ENCODE data around the gene SSMEM1.

GRCh38 chr7:130231792-130232191 is 24.1 kb downstream of the SSMEM1 start:
- TF ChIP-seq, protein P1, sequence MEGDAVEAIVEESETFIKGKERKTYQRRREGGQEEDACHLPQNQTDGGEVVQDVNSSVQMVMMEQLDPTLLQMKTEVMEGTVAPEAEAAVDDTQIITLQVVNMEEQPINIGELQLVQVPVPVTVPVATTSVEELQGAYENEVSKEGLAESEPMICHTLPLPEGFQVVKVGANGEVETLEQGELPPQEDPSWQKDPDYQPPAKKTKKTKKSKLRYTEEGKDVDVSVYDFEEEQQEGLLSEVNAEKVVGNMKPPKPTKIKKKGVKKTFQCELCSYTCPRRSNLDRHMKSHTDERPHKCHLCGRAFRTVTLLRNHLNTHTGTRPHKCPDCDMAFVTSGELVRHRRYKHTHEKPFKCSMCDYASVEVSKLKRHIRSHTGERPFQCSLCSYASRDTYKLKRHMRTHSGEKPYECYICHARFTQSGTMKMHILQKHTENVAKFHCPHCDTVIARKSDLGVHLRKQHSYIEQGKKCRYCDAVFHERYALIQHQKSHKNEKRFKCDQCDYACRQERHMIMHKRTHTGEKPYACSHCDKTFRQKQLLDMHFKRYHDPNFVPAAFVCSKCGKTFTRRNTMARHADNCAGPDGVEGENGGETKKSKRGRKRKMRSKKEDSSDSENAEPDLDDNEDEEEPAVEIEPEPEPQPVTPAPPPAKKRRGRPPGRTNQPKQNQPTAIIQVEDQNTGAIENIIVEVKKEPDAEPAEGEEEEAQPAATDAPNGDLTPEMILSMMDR (IDR thresholded peaks at IDR 0.05): no peak
- no peak for TF ChIP-seq EZH2 (IDR thresholded peaks at IDR 0.05)

Measured in neural progenitor cell (in vitro differentiated cells).